ENCODE results near the gene KLHL29.

DNA sequence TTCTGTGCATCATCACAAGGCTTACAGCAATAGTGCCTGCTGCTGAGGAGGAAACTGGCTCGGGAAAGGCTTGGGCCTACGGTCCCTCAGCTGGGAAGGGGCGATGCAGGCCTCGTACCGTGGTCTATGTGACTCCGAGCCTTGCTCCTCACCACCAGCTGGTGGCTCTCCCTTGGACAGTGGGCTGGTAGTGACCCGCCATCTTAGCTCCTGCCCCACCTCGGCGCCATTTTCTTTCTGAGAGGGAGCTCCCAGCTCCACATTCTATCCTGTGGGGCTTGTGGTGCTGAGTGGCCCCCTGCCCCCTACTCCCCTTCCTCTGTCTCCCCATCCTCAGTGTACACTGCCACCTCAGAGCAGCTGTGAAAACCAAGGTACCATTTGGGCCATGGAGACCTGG lies 255.7 kb downstream of the KLHL29 start:
- TF ChIP-seq, protein P1, sequence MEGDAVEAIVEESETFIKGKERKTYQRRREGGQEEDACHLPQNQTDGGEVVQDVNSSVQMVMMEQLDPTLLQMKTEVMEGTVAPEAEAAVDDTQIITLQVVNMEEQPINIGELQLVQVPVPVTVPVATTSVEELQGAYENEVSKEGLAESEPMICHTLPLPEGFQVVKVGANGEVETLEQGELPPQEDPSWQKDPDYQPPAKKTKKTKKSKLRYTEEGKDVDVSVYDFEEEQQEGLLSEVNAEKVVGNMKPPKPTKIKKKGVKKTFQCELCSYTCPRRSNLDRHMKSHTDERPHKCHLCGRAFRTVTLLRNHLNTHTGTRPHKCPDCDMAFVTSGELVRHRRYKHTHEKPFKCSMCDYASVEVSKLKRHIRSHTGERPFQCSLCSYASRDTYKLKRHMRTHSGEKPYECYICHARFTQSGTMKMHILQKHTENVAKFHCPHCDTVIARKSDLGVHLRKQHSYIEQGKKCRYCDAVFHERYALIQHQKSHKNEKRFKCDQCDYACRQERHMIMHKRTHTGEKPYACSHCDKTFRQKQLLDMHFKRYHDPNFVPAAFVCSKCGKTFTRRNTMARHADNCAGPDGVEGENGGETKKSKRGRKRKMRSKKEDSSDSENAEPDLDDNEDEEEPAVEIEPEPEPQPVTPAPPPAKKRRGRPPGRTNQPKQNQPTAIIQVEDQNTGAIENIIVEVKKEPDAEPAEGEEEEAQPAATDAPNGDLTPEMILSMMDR (IDR thresholded peaks at IDR 0.05; ENCODE audit: low read depth, low read length) = no peak
- TF ChIP-seq MYC (IDR thresholded peaks at IDR 0.05; ENCODE audit: low read depth, low read length) = no peak
- TF ChIP-seq, protein P2, sequence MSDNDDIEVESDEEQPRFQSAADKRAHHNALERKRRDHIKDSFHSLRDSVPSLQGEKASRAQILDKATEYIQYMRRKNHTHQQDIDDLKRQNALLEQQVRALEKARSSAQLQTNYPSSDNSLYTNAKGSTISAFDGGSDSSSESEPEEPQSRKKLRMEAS (IDR thresholded peaks at IDR 0.05; ENCODE audit: low read depth, low read length) = no peak

Data from NB4 (cell line).